Activated CD4-positive, alpha-beta T cell treated with anti-CD3 and anti-CD28 coated beads, Interleukin-2, Interleukin-6, amounts not matched to agents 100 ng/mL and 50 ng/mL, durations not matched to agents 16 hours and 8 hours (primary cell): ENCODE results near the gene SLC2A4RG.
"Not testable (repeated sequence)": the region's sequence is repeated elsewhere in the genome, so short reads cannot be mapped to it uniquely, and the experiment has no call there.

Experiments used
- DNase-seq: peaks from one replicate; pipeline ENCODE4 v3.0.0-alpha.2; 2020

Gene SLC2A4RG

GRCh38 chr20:63758152-63758551, 18.6 kb downstream of the SLC2A4RG start:
- no peak for DNase-seq

DNA sequence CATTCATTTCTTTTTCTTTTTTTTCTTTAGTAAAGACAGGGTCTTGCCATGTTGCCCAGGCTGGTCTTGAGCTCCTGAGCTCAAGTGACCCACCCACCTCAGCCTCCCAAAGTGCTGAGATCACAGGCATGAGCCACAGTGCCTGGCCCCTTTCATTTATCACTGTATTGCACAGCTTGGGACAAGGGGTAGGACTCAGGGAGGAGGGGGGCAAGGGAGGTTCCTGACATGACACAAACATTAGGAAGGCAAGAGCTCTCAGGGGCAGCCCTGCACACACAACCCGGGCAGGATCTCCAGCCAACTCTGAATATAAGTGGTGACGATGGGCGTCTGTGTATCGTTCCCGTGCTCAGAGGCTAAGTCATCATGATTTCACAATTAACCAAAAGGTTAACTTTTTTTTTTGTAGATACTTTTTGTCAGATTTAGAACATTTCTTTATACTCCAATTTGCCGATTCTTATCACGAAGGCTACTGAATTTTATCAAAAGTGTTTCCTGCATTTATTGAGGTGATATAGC, 19.9 kb downstream of the SLC2A4RG start:
- no peak for DNase-seq

DNA sequence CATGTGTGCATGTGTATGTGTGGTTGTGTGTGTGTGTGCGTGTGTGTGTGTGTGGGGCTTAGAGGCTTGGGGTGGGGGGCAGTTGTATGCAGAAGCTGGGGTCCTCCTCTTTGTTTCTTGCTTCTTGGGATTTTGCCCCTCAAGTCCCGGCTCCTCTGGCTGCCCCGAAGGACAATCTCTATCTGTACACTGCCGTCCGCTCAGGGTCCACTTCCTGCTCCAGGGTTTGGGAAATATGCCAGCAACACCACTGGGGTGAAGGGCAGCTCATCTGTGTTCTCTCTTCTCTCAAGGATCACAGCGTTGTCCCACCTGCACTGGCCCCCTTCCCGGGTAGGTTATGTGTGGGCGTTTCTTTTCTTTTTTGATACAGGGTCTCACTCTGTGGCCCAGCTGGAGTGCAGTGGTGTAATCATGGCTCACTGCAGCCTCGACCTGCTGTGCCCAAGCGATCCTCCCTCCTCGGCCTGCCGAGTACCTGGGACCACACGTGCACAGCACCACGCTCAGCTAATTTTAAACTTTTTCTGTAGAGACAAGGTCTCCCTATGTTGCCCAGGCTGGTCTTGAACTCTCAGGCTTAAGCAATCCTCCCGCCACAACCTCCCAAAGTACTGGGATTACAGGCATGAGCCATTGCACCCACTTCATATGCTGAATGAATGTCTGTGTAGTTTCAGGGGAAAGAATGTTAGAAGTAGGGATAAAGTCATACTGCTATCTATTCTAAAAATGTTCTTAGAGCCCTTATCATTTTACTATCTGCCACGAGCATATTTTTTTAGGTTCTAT, 25.7 kb downstream of the SLC2A4RG start:
- DNase-seq, result no peak

GRCh38 chr20:63765902-63766301, 26.3 kb downstream of the SLC2A4RG start:
- DNase-seq, result no peak

DNA sequence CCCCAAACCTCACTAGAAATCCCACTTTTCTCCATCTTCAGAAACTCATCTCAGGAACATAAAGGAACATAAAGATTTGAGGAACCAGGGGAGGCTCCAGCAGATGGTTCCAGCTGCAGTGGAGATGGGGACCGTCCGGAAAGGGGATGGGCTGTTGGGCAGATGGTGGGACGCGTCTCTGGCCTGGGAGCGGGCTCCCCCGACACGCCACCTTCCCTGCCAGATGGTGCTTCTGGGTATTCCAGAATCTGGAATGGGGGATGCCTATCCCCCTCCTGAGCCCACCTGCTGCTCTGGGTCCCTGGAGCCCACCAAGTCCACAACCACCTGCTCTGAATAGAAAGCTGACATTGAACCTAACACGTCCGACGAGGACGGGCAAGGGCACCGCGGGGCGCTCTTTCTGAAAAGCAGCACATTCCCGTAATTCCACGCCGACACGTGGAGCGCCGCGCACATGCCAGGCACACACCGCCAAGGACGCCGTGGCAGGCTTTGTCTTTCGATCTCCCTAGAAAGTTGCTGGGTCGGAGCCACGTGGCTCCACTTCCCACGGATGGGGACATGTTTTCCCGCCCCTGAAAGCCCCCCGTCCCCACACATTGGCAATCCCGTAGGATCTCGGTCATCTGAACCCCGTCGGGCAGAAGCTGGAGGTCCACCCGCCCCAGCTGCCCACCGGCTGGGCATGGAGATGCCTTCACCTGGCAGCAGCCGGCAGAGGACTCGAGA, 27.3 kb downstream of the SLC2A4RG start:
- no peak for DNase-seq

- no peak for DNase-seq
Observed at GRCh38 chr20:63767456-63767855, 27.9 kb downstream of the SLC2A4RG start.

DNA sequence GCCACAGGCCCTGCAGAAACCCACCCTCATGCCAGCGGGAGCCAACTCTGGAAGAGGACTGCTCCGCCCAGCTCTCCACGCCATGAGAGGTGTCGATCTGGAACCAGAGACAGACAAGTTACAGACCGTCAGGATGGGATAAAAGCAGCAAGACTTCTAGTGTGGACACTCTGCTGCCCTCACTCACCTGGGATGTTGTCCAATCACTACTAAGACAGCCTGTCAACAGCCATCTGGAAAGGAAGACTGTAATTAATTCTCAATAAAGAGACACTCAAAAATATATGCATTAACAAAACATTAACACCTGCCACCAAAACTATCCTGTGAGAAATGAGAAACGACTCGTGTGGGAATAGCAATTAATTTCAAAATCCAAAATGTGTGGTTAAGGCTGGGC, 28.3 kb downstream of the SLC2A4RG start:
- no peak for DNase-seq

- no peak for DNase-seq
Observed at GRCh38 chr20:63768591-63769515, 29.3 kb downstream of the SLC2A4RG start.

- no peak for DNase-seq
Observed at GRCh38 chr20:63769891-63770474, 30.4 kb downstream of the SLC2A4RG start.

GRCh38 chr20:63771046-63771707, 31.6 kb downstream of the SLC2A4RG start:
- no peak for DNase-seq

DNA sequence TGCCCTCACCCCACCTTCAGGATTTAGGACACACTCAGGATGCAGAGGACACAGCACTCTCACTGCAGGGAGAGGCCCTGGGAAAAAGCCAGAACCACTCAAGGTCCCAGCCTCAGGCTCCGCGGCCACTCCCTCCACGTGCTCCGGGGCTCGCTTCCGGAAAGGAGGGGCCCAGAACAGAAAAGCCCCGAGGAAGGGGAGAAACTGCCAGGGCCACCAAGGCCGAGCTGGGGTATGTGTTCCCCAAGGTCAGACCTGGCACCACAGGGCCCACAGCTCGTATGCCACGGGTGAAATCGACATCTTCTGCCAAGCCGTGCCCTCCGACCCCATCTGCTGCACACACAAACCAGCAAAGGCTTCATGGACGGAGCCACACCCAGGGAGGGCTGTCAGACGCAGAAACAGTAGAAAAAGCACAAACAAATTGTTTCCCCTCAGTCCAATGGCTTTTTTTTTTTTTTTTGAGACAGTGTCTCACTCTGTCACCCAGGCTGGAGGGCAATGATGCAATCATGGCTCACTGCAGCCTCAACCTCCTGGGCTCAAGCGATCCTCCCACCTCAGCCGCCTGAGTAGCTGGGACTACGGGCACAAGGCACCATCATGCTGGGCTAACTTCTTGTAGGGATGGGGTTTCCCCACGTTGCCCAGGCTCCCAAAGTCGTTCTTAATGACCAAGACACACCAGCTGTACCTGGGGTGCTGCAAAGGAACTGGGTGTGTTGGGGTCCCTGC, 33.4 kb downstream of the SLC2A4RG start:
- no peak for DNase-seq

DNA sequence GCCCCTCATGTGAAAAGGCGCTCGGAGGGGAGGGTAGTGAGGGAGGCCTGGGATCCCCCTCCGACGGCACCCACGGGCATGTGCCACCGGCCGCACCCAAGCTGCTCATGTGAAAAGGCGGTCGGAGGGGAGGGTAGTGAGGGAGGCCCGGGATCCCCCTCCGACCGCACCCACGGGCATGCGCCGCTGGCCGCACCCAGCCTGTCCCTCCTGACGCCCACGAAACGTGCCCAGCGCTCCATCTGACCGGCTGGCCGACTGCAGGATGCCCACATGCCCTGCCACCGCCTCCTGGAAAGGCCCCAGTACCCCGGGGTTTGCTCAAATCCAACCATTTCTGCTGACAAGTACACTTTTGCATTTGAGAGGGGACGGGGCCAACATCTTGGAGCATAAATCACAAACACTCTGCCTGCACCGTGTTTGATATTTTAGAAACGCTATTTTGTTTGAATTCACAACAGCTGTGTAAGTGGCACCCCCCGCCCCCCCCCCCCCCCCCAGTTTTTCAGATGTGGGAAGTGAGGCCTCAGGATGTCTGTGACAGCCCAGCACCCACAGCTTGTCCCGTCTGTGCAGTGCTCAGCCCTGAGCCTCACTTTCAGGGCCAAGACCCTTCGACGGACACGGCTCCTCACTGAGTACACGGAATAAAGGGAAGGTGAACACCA, 34.1 kb downstream of the SLC2A4RG start:
- no peak for DNase-seq

DNA sequence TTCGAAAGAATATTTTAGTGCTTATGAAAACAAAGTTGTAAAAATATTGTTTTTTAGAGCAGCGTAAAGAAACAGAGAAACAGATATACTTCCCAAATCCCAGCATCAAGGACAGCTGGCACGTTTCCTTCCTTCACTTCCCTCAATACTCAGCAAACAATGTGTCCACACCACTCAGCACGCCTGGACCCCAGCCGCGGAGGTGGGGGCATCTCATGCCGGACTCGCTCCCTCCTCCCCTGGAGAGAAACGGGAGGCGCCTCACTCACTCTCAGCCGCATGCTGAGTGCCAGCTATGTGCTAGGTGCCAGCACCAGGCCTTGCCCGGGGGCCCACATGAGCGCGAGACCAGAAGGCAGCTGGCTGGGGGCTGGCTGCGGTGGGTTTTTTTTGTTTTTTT, 34.7 kb downstream of the SLC2A4RG start:
- DNase-seq, result no peak

DNA sequence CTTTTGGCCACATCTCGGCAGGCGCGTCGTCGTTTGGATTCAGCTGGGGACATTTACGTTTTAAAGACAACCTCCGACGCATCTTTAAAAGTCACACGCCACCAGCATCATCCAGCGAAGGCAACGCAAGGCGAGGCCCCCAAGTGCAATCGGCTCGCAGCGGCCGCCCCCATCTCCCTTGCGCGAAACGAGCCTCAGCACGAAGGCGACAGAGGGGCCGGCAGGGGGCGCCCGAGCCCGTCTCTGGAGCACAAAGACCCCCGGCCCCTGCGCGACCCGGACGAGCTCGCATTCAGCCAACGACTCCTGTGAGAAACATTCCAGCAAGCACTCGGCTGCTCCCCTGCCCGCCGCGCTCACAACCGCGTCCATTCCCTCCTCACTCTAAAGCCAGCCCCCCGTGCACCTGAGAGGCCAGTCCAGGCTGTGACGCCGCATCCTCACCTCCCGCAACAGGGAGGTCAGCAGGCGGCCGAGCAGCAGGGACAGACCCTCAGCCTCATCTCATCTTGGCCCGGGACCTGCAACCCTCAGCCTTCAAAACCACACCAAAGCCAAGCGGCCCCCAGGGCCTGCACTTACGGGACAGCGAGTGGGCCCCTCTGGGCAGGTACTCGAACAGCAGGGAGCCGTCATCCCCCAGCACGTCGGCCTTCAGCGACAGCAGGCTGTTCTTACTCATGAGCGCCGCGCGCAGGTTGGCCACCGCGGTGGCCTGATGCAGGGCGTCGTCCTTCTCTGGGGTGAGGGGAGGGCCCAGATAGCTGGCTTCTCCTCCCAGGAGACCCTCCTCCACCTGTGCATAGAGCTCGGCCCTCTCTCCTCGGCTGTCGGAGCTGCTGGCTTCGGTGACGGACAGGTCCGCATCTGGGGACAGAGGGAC, 35.8 kb downstream of the SLC2A4RG start:
- no peak for DNase-seq

GRCh38 chr20:63776875-63777274, 37.3 kb downstream of the SLC2A4RG start:
- not testable (repeated sequence) for DNase-seq

DNA sequence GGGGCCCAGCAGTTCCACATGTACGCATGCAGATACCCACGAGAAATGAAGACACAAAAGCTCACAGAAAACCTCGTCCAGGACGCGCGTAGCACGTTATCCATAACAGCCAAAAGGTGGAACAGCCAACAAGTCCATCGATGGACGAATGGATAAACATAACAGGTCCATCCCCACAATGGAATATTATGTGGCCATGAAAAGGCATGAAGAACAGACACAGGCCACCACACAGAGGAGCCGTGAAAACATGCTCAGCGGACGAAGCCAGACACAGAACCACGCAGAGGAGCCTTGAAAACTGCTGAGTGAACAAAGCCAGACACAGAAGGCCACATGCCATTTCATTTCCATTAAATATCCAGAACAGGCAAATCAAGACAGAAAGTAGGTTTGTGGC, 38.0 kb downstream of the SLC2A4RG start:
- DNase-seq, result no peak

GRCh38 chr20:63778034-63778752, 38.6 kb downstream of the SLC2A4RG start:
- DNase-seq, result no peak

DNA sequence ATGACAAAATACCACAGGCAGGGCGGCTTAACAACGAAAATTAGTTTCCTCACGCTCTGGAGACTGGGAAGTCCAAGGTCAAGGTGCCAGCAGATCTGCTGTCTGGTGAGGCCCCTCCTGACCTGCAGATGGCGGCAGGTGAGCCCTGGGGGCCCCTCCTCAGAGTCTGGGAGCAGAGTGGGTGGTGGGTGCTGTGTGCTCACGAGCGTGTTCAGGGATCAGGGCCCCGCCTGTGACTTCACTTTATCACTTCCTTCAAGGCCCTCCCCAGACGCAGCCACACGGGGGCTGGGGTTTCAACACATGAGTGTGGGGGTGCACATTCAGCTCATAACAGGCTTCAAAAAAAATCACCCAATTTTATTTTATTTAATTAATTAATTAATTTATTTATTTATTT, 39.3 kb downstream of the SLC2A4RG start:
- DNase-seq, result no peak

DNA sequence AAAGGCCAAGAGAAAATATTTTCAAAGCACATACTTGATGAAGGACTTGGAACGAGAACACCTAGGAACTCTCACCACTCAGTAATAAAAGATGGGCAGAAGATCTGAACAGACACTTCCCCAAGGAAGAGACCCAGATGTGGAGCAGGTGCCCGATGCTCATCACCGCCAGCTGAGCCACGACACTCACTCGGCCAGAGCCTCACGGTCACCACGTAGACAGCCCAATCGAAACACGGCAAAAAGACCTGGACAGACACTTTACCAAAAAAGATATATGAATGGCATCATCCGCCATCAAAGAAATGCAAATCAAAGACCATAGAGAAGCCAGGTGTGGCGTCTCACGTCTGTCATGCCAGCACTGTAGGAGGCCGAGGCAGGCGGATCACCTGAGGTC, 41.6 kb downstream of the SLC2A4RG start:
- no peak for DNase-seq
